Fibroblast of skin of abdomen (primary cell): ENCODE measurements around the gene LARP4B.
"Not testable (repeated sequence)": the region's sequence is repeated elsewhere in the genome, so short reads cannot be mapped to it uniquely, and the experiment has no call there.

Source experiments
- DNase-seq: peaks from one replicate; pipeline ENCODE4 v3.0.0-alpha.2; 2013

The LARP4B gene

DNA sequence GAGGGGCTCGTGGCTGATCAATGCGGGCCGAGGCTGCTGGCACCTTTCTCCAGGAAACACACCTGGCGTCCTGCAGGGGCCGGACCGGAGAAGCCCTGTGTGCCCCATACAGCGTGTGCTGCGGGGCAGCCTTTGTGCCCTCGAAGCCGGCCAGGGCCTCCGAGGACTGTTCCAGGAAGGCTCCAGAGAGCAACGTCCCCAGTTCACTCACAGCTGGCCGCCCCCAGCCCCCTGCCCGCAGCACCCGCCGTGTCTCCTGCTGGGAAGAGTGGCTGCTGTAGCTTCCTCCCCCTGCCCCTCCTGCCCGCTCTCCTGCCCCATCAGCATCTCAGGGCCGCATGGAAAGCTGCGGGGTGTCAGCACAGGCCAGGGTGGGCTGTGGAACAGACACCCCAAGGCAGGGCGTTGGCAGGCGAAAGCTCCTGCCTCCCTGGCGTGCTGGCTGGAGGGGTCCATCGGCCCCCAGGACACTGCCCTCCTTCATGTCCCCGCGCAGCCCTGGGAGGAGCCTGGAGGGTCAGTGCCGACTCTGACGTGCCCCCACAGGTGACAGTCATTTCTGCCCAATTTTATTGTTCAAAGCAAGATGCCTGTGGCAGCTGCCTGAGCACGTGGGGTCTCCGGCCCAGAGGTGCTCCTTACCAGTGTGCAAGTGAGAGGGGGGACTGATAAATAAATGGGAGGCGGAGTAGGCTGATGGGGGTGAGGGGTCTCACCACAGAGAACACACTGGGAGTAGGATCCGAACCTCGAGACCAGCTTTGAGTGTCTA lies 146.2 kb downstream of the LARP4B start:
- no peak for DNase-seq

DNA sequence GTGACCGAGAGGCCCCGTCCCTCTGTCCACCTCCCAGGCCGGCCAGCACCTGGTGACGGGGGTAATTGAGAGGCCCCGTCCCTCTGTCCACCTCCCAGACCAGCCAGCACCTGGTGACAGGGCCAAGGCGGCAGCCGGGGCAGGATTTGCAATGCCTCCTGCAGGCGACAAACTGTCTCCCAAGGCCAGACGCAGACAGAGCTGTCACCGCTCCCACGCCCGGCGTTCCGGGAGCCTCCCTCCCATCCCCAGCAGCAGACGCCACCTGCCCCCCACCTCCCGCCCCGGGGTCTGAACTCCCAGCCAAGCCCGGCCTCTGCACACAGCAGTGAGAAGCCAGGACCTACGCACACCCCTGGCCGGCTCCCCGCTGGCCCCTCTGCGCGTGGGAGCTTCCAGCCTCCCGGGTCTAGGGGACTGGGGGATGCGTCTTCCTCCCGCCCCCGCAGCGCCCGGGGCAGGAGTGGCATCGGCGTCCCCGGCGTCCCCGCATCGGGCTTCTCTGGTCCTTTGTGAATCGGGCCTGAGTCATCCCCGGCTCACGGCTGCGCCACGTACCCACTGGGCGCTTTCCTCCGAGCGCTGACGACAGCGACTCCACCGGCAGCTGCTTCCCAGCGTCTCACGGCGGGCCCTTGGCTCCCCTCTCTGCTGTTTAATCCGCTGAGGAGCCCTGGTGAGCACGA lies 147.0 kb downstream of the LARP4B start:
- peak; percentile 80 for DNase-seq

DNA sequence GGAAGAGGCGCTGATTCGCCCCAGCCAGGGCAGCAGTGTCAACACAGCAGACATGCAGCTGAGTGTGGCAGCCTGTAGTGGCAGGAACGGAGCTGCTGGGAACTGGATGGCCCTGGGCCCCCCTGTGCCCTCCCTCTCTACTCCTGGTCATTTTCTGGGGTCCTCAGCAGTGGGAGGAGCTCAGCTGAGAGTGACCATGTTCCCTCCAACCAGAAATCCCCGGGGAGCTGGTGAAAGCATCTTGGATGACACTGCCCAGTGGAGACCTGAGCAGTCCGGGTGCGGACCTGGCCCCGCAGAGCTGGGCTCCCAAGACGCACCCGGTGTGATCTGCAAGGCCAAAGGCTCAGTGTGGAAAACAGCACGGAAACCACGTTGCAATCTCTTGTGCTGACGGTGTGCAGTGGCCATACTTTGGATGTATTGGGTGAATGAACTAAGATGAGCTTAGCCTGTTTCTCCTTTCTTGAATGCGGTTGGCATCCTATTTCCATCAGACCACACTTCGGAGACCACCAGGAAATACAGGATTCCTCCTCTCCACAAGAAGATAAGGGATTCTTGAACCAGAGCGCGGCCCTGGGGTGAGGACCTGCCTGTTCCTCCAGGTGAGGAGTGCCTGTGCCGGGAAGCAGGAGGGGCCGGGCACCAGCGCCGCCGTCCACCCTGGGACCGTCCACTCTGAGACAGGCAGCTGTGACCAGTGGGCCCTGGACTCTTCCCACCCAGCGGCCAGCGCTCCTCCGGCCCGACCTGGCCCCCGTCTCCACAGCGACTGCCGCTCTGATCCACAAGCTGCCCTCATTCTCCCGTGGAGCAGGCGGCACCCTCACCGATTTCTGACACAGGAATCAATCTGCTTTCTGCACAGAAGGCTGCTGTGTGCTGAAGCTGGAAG lies 148.5 kb downstream of the LARP4B start:
- no peak for DNase-seq

DNA sequence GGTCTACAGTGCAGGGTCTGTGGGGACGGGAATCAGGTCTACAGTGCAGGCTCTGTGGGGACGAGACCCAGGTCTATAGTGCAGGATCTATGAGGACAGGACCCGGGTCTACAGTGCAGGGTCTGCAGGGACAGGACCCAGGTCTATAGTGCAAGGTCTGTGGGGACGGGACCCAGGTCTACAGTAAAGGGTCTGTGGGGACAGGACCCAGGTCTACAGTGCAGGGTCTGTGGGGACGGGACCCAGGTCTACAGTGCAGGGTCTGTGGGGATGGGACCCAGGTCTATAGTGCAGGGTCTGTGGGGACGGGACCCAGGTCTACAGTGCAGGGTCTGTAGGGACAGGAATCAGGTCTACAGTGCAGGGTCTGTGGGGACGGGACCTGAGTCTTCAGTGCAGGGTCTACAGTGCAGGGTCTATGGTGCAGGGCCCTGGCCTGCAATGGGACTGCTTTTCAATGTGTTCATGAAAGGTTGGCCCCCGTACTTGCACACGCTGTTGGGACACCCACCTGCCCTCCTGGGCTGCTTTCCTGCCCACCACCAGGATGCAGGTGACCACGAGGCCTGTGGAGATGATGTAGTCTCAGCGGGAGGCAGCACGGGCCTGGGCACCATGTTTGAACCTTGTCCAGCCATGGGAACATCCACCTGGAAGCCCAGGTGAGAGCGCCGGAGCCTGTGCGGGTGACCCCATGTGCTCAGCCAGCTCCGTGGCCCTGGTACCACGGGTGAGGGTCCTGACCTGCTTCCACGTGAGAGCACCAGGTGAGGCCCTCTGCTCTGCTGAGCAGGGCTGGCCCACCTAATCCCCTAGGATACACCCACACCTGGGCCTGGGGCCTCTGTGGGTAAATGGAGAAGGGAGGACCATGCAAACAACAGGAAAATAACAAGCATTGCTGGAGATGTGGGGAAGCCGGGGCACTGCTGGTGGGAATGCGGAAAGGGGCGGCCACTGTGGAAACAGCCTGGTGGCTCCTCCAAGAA lies 150.7 kb downstream of the LARP4B start:
- DNase-seq = no peak

DNA sequence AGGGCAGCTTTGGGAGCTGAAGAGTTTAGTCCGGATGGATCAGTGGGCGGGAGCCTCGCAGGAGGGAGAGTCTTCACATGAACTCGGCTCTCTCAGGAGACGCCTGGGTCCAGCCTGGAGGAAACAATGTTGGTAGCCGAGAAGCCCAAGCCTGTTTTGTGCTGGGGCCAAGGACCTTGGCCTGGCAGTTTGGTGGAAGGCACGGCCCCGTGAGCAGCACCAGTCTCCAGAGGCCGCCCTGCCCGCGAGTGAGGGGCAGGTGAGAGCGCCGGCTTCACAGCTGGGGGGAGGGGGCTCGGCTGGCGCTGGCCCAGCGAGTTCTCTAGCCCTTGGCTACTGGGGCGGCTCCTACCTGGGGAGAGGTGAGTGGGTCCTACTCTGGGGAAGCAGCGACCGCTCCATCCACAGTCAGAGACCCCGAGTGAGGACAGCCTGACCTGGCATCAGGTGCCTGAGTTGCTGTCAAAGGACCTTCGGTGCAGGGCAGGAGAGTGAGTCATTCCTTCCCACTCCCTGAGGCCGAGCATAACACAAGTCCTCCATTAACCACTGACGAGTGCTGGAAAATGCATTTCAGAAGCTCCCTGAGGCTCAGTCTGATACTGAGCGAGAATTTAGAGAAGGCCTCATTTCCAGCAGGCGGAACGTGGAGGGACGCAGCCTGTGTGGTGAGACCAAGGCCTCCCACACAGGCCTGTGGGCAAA lies 152.7 kb downstream of the LARP4B start:
- no peak for DNase-seq

DNA sequence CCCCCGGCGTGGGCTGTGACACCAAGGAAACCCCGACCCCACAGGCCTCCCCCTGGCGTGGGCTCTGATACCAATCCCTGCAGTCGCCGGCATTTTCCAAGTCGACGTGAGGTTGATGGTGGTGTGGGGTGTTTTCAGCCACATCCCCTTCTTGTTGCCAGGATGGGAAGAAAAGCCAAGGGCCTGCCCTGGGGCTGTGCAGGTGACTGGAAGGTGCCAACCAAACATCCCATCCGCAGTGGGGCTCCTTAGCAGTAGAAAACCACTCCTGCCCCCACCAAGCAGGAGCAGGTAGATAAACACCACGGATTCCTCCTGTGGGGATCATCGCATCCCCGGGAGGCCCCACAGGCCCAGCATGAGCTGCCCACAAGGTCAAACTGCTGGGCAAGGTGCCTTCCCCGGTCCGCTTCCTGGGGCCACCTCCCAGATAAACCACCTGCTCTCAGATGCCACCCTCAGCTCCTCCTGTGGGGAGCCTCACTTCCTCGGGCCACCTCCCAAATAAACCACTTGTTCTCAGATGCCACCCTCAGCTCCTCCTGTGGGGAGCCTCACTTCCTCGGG lies 153.5 kb downstream of the LARP4B start:
- no peak for DNase-seq

DNA sequence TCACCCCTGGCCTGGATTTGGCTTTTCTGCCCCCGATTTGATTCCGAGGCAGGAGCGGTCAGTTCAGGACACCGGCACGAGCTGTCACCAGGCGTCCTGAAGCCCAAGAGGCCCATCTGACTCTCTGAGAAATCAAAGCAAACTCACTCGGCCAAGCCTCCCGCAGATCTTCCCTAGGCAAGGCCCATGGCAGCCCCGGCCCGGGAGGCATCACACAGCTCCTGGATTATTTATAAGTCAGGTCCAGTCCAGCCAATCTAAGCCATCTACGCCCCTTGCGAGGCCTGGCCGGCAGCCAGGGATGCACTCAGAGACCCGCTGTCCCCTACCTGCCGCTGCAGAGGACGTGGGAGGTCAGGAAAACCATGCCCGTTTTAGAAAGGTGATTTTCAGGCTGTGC lies 154.7 kb downstream of the LARP4B start:
- DNase-seq = no peak

DNA sequence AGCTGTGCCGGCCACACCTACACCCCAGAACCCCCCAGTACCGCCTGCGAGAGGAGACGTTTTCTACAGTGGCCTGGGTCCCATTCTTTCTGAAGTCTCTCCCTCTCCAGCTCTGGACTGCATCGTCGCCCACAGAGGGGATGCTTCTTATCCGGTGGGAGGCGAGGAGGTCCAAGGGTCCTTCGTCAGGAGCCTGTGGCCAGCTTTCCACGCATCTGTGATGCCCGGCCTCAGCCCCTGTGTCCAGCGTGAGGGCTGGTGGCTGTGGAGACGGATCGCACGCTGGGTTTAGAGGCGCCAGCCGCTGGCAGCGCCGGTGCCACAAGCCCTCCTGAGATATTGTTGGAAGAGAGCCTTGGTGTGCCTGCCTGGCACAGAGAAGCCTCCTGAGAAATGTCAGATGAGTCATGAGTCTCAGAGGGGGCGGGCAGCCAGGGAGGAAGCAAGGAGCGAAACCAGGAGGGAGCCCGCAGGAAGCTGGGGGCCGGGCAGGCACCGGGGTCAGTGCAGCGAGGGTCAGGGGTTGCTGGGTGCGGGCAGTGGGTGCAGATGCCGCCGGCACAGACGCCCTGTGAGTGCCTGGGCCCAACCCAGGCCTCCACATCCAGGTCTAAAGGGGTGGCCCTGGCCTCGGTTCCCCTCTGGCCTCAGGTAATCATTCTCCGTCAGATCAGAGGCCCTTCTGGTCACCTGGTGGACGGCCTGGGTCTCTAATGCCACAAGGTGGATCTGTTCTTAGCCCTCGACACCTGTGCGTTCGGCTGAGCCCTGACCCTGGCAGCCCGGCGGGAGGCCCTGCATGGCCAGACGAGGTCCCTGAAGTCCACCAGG lies 156.0 kb downstream of the LARP4B start:
- no peak for DNase-seq

DNA sequence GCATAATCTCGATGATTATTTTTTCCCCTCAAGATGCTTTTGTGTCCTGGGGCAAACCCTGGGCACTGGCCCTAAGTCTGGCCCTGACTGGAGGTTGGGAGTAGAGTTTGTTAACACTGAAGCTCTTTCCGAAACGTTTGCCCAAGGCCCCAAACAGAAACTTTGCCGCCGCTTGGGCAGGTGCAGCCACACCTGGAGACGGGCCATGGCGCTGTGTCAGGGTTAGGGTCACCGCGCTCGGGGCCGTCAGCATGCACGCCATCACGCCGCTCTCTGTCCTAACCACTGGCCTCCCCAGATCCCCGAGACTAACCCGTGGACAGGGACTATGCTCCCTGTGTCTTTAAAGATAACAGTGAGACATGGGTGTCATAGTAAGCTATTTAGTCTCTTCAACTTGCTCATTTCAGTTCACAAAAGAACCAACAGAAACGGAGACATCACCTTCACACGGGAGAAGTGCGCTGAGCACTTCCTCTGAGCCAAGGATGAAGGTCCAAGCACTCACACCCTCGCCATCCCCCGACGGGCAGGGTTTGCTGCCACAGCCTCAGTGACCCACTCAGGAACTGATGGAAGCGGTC lies 156.8 kb downstream of the LARP4B start:
- DNase-seq = no peak

DNA sequence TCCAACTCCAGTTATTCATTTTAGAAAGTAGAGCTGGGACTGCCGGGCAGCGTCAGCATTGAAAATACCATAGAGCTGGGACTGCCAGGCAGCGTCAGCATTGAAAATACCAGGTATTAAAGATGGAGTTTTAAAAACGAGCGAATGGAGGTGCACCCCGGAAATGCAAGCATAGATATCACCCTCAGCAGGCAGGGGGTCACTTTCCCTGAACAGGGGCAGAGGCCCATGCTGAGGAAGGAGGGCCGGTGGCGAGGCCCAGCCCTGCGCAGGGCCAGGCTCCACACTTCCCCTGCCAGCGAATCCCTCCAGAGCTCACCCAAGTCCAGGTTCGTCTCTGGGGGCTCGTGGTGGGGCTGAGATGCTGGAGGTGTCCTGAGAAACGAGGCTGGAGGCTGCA lies 157.3 kb downstream of the LARP4B start:
- DNase-seq = no peak

DNA sequence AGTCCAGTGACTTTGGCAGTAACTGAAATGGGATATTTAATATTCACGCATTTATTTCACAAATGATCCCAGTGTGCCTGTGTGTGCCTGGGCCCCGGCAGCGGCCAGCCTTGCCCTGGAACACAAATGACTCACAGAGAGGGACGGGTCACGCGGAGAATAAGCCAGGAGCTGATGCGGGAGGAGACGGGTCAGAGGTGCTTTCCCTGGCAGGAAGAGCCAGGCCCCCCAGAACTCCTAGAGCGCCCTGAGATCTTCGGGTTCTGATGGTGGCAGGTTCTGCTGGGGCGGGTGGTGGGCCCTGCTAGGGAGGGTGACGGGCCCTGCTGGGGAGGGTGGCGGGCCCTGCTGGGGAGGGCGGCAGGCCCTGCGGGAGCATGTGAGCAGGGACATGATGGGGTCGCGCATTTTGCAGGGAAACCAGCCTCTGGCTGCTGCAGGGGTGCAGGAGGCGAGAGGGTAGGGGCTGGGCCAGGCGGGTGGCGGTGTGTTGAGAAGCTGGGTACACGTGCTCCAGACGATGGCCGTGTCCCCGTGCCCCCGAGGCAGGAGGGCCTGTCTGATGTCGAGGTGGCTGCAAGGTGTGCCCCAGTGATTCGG lies 157.8 kb downstream of the LARP4B start:
- no peak for DNase-seq

DNA sequence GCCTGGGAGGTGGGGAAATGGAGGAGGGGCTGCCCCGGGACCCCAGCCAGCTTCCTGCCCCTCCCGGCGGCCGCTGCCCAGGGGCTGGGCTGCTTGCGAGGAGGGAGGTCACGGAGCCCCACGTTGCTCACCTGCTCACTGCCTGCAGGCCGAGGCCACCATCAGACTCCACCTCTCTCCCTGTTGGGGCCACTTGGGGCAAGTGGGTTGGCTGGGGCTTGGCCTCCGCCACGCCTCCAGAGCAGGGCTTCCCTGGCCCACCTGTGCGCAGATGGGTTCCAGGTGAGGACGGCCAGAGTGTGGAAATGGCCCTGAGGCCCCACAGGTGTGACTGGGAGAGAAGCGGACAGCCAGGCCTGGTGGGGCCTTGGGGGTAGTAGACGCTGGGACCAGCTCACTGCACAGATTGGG lies 159.3 kb downstream of the LARP4B start:
- no peak for DNase-seq

DNA sequence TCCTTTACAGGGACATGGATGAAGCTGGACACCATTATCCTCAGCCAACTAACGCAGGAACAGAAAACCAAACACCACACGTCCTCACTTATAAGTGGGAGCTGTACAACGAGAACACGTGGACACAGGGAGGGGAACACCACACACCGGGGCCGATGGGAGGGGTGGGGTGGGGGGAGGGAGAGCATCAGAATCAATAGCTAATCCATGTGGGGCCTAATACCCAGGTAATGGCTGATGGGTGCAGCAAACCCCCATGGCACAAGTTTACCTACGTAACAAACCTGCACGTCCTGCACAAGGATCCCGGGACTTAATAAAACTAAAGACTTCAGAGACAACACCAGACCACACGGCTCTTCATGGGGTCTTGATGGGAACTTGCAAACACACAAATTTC lies 159.9 kb downstream of the LARP4B start:
- DNase-seq = no peak

DNA sequence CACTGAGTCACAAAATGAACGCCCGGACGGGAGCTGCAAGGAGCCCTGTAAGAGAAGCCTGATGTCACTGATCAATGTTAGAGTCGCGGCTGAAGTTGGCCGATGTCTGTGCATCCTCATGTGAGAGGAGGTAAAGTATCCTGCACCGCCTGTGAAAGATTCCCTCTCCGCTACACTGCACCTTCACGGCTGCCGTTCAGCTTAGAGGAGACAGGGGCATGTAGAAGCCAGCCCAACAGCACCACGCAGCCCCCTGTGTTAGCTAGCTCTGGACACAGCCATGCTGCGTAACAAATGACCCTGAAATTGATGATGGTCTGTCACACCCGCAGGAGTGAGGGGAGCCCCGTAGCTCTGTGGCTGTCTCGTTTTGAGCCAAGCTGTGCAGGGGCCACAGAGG lies 160.5 kb downstream of the LARP4B start:
- DNase-seq = no peak

DNA sequence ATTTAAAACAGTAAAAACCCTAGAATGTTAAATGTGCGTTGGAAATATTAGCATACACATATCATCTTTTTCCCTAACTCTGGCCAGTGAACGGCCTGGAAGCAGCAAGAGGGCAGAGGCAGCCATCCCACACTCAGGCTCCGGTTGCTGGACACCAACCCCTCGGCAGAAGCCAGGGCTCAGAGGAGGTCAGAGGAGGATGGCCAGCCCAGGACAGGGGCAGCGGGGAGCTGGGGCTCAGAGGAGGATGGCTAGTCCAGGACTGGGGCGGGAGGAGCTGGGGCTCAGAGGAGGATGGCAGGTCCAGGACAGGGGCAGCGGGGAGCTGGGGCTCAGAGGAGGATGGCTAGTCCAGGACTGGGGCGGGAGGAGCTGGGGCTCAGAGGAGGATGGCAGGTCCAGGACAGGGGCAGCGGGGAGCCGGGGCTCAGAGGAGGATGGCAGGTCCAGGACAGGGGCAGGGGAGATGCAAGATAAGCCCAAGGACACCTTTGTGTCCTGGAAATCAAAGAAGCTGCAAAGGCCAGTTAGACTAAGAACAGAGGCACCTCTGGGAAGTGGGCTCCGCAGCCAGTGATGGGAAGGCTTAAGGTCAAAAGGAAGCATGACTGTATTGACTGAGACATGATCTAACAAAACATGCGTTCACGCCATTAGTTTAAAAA lies 161.3 kb downstream of the LARP4B start:
- DNase-seq = not testable (repeated sequence)

DNA sequence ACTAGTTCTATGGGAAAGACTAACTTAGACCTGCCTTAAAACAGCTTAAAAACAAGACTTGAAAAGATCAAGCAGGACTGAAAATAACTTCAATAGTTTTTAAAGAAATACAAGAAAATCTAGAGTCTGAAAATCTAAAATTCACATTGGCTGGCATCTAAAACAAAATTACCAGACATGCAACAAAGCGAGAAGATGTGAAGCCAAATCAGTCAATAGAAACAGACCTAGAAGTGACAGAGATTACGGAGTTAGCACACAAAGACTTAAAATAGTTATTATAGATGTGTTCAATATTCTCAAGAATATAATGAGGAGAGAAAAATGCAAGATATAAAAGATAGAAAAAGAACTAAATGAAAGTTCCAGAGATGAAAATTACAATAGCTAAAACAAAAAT lies 163.7 kb downstream of the LARP4B start:
- no peak for DNase-seq

DNA sequence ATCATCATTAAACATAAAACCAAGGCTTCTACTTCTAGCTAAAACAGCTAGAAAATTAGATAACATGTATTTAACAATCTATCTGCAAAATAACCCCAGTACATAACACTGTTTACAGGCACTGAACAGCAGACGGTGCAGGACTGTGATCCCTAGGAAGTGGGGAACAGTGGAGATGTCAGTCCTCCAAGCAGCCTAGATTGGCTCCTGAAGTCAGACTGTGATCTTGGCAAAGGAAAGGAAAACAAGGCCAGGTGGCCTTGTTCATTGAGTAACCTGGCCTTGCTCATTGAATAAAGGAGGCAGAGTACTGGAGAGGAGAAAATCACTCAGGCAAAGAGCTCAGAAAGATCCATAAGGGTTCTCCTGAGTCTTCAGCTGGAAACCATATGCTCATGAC lies 164.3 kb downstream of the LARP4B start:
- no peak for DNase-seq

DNA sequence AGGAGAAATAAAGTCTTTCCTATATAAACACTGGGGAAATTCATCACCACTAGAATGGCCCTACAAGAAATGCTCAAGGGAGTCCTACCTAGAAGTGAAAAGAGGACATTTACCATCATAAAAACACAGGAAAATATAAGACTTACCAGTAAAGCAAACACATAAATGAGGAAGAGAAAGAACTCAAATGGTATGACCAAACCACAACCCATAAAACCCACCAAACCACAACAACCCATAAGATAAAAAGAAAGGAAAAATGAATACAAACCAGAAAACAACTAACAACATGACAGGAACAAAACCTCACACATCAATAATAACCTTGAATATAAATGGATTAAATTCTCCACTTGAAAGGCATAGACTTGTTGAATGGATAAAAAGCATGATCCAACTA lies 170.1 kb downstream of the LARP4B start:
- DNase-seq = no peak

DNA sequence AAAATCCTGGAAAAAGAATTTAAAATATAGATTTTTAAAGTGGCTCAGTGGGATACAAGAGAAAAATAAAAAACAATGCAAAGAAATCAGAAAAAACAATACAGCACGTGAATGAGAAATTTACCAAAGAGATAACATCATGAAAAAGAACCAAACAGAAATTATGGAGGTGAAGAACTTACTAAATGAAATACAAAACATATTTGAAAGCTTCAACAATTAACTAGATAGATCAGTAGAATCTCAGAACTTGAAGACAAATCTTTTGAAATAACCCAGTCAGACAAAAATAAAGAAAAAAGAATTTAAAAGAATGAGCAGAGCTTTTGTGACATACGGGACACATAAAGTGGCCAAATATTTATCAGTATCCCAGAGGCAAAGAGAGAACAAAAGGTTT lies 170.9 kb downstream of the LARP4B start:
- no peak for DNase-seq
